HEK293 (cell line): Measurements from ENCODE around the gene GART.

ENCODE experiments used
- HOXA7 ChIP-seq: sonication (generic); formaldehyde crosslinking; IDR thresholded peaks from 2 replicates; pipeline ENCODE4 v1.8.1; 2022; ENCODE audit warnings: missing genetic modification reagents, borderline replicate concordance
- HOXD13 ChIP-seq: sonication (generic); formaldehyde crosslinking; IDR thresholded peaks from 2 replicates; pipeline ENCODE4 v1.8.0; 2022; ENCODE audit warnings: missing genetic modification reagents, borderline replicate concordance
- INSM2 ChIP-seq: fragments of 450-650 bp; formaldehyde crosslinking; IDR thresholded peaks from 2 replicates; pipeline ENCODE4 v1.5.1; 2016; ENCODE audit warnings: missing biosample characterization, missing genetic modification characterization
- PRDM10 ChIP-seq: fragments of 450-650 bp; formaldehyde crosslinking; IDR thresholded peaks from 2 replicates; pipeline ENCODE4 v1.5.1; 2016; ENCODE audit warnings: missing biosample characterization, missing genetic modification characterization
- SALL2 ChIP-seq: fragments of 450-650 bp; formaldehyde crosslinking; IDR thresholded peaks from 2 replicates; pipeline ENCODE4 v1.5.0; 2017; ENCODE audit warnings: missing biosample characterization, mild to moderate bottlenecking, missing genetic modification characterization, borderline replicate concordance
- SP3 ChIP-seq: fragments of 450-650 bp; formaldehyde crosslinking; IDR thresholded peaks from 2 replicates; pipeline ENCODE4 v1.5.1; 2016; ENCODE audit warnings: missing biosample characterization, missing genetic modification characterization
- TCF7L2 ChIP-seq: IDR thresholded peaks from 2 replicates; pipeline ENCODE4 v1.6.1; 2011; ENCODE audit warnings: low read depth, mild to moderate bottlenecking, inconsistent platforms, low read length, moderate library complexity, borderline replicate concordance
- ZBTB1 ChIP-seq: fragments of 450-650 bp; formaldehyde crosslinking; IDR thresholded peaks from 2 replicates; pipeline ENCODE4 v1.5.1; 2016; ENCODE audit warnings: missing biosample characterization, missing genetic modification characterization
- ZBTB11 ChIP-seq: fragments of 450-650 bp; formaldehyde crosslinking; conservative IDR thresholded peaks from 2 replicates; pipeline ENCODE4 v1.5.1; 2016; ENCODE audit warnings: low read depth, missing biosample characterization, missing genetic modification characterization
- ZBTB17 ChIP-seq: fragments of 450-650 bp; formaldehyde crosslinking; IDR thresholded peaks from 2 replicates; pipeline ENCODE4 v1.5.1; 2016; ENCODE audit warnings: missing biosample characterization, missing genetic modification characterization
- ZBTB44 ChIP-seq: fragments of 450-650 bp; IDR thresholded peaks from 2 replicates; pipeline ENCODE4 v1.5.1; 2018; ENCODE audit warnings: missing biosample characterization, mild to moderate bottlenecking, missing genetic modification characterization
- ZNF121 ChIP-seq: fragments of 450-650 bp; formaldehyde crosslinking; IDR thresholded peaks from 2 replicates; pipeline ENCODE4 v1.5.1; 2016; ENCODE audit warnings: missing biosample characterization, missing genetic modification characterization
- ZNF324 ChIP-seq: fragments of 450-650 bp; formaldehyde crosslinking; IDR thresholded peaks from 2 replicates; pipeline ENCODE4 v1.5.1; 2016; ENCODE audit warnings: missing biosample characterization, missing genetic modification characterization
- ZNF341 ChIP-seq: fragments of 450-650 bp; formaldehyde crosslinking; IDR thresholded peaks from 2 replicates; pipeline ENCODE4; 2016; ENCODE audit warnings: low read depth, missing biosample characterization, missing genetic modification characterization
- ZNF394 ChIP-seq: fragments of 450-650 bp; formaldehyde crosslinking; IDR thresholded peaks from 2 replicates; pipeline ENCODE4 v1.5.1; 2016; ENCODE audit warnings: missing biosample characterization, missing genetic modification characterization, mild to moderate bottlenecking, moderate library complexity, borderline replicate concordance
- ZNF433 ChIP-seq: fragments of 450-650 bp; formaldehyde crosslinking; IDR thresholded peaks from 2 replicates; pipeline ENCODE4 v1.5.1; 2016; ENCODE audit warnings: missing biosample characterization, missing genetic modification characterization, low read depth
- ZNF610 ChIP-seq: fragments of 450-650 bp; formaldehyde crosslinking; IDR thresholded peaks from 2 replicates; pipeline ENCODE4 v1.5.1; 2016; ENCODE audit warnings: missing biosample characterization, missing genetic modification characterization, borderline replicate concordance
- ZNF639 ChIP-seq: fragments of 450-650 bp; formaldehyde crosslinking; IDR thresholded peaks from 2 replicates; pipeline ENCODE4 v1.5.1; 2016; ENCODE audit warnings: missing biosample characterization, missing genetic modification characterization
- ZNF701 ChIP-seq: fragments of 450-650 bp; formaldehyde crosslinking; IDR thresholded peaks from 2 replicates; pipeline ENCODE4 v1.5.1; 2016; ENCODE audit warnings: missing biosample characterization, missing genetic modification characterization
- TF ChIP-seq, protein P1 (sequence below): fragments of 450-650 bp; formaldehyde crosslinking; IDR thresholded peaks from 2 replicates; pipeline ENCODE4 v1.5.1; 2016; ENCODE audit warnings: missing biosample characterization, missing genetic modification characterization
- TF ChIP-seq, protein P2 (sequence below): fragments of 450-650 bp; formaldehyde crosslinking; IDR thresholded peaks from 2 replicates; pipeline ENCODE4 v1.5.1; 2016; ENCODE audit warnings: missing biosample characterization, missing genetic modification characterization

GART gene

DNA sequence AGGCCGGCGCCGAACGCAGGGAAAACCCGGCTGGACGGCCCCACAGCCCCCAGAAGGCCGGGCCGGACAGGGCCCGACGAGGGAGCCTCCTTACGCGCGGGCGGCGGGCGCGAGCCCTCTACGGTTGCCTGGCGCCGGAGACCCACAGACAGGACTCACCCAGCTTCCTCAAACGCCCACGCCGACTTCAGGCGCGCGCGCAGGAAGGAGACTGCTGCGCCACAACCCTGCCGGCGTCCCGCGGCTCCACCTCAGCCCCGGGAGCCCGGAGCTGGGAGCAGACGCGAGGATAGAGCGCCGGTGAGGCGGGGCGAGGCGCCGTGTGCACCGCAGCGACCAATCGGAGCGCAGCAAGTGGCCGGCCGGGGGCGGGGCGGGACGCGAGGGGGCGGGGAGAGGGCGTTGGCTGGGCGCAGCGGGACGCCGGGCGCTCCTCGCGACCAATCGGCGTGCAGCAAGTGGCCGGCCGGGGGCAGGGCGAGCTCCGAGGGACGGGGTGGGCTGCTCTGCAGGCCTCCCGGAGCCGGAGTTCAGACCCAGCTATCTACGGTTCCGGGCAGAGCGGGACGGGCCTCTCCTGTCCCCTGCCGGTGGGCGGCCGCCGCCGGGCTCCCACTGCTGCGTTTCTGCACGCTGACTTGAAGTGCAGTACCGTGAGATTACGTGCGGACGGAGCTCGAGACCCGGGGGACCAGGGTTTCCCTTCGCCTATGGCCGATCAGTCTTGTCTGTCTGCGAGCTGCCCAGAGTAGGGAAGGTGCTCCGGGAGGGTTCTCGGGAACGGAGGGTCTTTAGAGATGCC is 62.0 kb downstream of the GART start, which contains the start of gene TMEM50B (continued):
- peak; percentile 49; the same call in 1 of the 2 replicates for TF ChIP-seq INSM2
- no peak for TF ChIP-seq TCF7L2
- peak; percentile 83 for TF ChIP-seq SP3
- TF ChIP-seq ZNF639 = peak; percentile 49; the same call in 1 of the 2 replicates
- peak; percentile 77 for TF ChIP-seq PRDM10 (tag by site-specific recombination)
- peak; percentile 69 for TF ChIP-seq ZNF394 (tag by site-specific recombination)
- TF ChIP-seq, protein P1, sequence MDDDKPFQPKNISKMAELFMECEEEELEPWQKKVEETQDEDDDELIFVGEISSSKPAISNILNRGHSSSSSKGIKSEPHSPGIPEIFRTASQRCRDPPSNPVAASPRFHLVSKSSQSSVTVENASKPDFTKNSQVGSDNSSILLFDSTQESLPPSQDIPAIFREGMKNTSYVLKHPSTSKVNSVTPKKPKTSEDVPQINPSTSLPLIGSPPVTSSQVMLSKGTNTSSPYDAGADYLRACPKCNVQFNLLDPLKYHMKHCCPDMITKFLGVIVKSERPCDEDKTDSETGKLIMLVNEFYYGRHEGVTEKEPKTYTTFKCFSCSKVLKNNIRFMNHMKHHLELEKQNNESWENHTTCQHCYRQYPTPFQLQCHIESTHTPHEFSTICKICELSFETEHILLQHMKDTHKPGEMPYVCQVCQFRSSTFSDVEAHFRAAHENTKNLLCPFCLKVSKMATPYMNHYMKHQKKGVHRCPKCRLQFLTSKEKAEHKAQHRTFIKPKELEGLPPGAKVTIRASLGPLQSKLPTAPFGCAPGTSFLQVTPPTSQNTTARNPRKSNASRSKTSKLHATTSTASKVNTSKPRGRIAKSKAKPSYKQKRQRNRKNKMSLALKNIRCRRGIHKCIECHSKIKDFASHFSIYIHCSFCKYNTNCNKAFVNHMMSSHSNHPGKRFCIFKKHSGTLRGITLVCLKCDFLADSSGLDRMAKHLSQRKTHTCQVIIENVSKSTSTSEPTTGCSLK (tag by site-specific recombination) = no peak
- no peak for TF ChIP-seq ZNF433 (tag by site-specific recombination)
- TF ChIP-seq ZBTB1 = 0 out of 2 replicates have a peak, but pooled peaks have one; percentile 25
- TF ChIP-seq, protein P2, sequence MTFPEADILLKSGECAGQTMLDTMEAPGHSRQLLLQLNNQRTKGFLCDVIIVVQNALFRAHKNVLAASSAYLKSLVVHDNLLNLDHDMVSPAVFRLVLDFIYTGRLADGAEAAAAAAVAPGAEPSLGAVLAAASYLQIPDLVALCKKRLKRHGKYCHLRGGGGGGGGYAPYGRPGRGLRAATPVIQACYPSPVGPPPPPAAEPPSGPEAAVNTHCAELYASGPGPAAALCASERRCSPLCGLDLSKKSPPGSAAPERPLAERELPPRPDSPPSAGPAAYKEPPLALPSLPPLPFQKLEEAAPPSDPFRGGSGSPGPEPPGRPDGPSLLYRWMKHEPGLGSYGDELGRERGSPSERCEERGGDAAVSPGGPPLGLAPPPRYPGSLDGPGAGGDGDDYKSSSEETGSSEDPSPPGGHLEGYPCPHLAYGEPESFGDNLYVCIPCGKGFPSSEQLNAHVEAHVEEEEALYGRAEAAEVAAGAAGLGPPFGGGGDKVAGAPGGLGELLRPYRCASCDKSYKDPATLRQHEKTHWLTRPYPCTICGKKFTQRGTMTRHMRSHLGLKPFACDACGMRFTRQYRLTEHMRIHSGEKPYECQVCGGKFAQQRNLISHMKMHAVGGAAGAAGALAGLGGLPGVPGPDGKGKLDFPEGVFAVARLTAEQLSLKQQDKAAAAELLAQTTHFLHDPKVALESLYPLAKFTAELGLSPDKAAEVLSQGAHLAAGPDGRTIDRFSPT (tag by site-specific recombination) = no peak
- TF ChIP-seq ZNF341 (tag by site-specific recombination) = peak; percentile 42; the same call in 1 of the 2 replicates
- TF ChIP-seq ZNF324 (tag by site-specific recombination) = peak; percentile 43; the same call in 1 of the 2 replicates
- no peak for TF ChIP-seq SALL2 (tag by site-specific recombination)
- TF ChIP-seq HOXD13 (CRISPR knock-in tag) = no peak
- TF ChIP-seq ZBTB17 = peak; percentile 96
- TF ChIP-seq ZNF121 (tag by site-specific recombination) = no peak
- no peak for TF ChIP-seq ZNF701 (tag by site-specific recombination)
- TF ChIP-seq ZNF610 (tag by site-specific recombination) = no peak; the same call in 1 of the 2 replicates
- TF ChIP-seq ZBTB44 (tag by site-specific recombination) = peak; percentile 45
- no peak for TF ChIP-seq HOXA7 (CRISPR knock-in tag)
- TF ChIP-seq ZBTB11 (tag by site-specific recombination) = peak; percentile 92
